HG02885 (cell line): ENCODE data around the gene AK5.
"Not testable (repeated sequence)": the region's sequence is repeated elsewhere in the genome, so short reads cannot be mapped to it uniquely, and the experiment has no call there.

Experiments
- ATAC-seq: cut with Tn5 transposase; IDR thresholded peaks from one replicate; pipeline ENCODE4 v1.9.1; 2021; ENCODE audit warnings: mild to moderate bottlenecking; ENCODE audit not compliant: unreplicated experiment, poor library complexity

The AK5 gene

DNA sequence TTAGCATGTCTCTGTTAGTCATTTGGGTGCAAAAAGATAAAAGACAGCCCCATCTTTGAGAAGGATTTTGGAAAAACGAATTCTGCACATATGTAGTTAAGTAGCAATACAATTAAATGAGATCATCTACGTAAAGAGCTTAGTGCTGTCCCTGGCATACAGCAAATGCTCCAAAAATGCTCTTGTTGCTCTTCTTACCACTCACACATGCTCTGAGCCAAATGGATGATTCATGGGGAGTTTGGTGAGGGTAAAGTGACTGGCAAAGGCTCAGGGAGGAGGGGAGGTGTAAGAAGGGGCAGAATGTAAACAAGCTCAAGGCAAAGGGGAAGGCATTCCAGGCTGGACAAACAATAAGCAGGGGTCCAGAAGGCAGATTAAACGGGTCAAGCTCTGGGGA, 191.9 kb downstream of the AK5 start:
- no peak for ATAC-seq

DNA sequence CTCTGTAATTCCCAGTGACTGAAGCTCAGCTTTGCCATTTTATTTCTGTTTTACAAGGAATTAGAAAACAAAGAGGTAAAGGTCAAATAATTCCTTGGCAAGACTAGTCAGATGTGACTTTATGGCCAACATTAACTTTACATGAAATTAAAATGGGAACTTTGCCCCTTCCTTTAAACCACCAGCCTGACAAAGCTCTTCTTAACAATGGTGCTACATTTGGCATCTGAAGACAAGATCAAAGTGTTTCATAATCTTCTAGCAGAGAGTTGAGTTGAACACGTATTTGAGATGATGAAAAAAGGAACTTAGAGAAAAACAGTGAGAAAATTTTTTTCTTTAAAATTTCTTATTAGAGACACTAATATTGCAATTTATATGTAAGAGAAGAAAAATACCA, 193.8 kb downstream of the AK5 start:
- ATAC-seq = no peak

DNA sequence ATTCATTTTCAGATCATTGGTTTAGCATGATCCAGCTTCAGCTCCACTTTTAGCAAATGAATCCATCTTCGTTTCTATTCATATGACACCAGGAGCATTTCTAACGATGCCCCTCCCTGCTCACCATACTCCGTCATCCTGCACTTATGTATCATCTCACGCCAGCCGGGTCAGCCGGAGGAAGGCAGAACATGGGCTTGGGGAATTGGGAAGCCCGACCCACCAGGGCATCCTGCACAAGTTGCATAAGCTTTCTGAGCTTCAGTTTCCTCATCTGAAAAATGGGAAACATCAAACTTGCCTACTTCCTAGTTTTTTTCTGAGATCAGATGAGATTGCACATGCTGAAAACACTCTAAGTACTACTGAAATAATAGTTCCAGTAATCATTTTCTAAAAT, 194.7 kb downstream of the AK5 start:
- ATAC-seq = no peak

DNA sequence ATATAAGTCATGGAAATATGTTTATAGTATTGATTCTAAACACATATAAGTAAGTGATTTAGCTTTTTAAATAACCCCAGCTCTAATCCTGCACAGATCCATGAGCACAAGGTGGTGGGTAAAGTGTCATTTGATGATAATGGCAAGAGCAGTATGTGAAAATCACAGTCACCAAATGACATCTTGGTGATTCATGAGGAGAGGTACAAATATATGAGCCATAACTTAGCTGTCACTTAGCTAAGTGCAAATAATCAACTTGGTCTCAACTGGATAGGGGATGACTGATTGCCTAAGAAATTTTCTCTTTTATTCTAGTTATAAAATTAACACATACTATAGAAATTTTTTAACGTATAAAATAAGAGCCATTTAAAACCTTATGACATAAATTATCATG, 202.5 kb downstream of the AK5 start:
- no peak for ATAC-seq

DNA sequence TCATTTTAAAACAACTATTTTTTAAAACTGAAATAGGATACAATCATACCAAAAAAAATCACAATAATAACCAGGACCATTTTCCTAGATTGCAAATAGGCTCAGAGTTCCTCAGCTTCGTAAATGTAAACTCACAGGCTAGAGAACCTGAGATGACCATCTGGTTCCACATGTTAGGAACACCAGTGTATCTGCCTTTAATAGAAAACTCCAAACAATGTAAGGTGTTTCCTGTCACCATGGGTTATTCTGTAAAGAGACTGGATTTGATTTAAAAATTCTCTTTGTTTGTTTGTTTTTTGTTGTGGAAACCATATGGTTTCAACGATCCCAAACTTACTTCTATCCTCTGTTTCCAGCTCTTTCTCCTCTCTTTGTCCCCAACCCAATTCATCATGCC, 203.1 kb downstream of the AK5 start:
- no peak for ATAC-seq

DNA sequence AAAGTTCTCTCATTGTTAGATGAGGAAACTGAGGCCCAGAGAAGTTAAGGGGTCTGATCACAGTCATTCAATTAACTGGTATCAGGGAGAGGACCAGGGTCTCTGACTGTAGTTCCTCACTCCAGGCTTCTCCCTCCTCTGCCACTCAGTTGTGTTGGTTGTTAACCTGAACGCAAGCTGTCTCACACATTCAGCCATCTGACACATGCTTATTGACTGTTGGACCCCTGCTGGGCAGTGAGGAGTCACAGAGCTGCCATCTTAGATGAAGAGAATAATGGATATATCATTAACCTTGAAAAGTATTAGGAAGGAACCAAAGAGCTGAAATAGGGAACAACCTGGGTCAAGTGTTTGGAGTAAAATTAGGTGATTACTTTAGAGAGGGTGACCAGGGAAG, 205.8 kb downstream of the AK5 start:
- ATAC-seq = no peak

DNA sequence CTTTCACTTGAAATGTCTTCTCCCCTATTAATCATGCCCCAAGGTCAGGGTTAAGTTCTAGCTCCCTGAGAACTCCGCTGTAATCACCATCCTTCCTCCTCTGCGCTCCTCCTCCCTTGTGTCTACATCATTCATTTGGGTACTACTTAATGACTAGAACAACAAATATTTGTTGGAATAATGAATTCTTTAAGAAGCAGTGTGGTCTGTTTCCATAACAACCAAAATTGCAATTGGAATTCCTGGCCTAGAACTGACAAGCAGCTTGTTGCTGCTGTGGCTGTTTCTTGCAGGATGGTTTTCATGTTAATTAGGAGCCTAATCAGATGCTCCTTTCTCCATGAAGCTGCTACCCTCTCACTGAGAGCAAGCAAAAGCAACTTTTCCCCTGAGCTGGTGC, 208.1 kb downstream of the AK5 start:
- no peak for ATAC-seq

DNA sequence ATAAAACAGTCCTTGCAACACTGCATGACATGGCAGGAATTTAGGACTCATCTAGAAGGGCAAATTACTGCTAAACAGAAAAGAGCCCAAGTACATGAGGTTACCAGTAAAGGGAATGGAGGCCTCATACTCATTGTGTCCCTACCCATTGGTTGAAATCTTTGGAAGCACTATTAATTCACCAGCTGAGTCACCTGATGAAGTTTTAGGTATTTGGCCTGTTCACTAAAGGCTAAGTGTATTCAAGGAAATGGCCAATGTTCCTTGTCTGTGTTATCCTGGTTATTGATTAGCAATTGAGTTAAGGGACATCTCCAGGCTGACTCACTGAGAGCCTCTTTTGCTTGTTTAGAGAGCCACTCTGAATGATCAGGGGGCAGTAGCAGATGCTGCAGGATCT, 212.2 kb downstream of the AK5 start:
- ATAC-seq = no peak

DNA sequence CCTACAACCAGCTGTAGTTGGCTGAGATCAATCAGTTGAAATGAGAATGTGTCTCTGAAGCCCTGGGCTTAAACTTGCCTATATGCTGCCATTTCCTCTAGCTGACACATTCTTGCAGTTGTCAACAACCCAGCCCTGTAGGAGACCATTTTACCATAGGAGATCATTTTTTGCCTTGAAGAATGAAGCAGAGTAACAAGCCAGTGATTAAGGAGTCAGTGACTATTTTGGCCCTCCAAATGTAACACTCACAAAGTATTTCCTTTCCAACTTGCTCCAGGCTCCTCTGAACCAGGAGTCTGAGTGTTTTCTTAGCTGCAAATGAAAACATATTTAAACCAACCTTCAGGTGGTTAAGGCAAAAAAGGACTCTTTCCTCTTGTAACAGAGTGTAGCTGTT, 217.1 kb downstream of the AK5 start:
- ATAC-seq = no peak

DNA sequence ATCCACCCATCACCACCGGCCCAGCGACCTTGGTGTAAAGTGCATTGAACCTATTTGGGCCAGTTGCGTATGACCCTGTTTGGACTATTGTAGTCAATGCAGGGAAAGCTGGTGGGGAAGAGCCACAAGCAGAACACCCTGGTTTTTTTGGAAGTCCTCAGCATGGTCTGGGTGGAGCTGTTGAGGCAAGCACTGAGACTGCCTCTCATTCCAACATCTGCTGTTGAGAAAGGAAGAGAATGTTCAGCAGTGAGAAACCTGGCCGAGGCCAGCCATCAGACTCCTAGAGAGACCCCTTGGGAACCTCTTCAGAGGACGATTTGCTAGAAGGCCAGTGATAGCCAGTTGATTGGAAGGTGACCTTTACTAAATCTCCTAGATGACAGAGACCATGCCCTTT, 217.6 kb downstream of the AK5 start:
- no peak for ATAC-seq

DNA sequence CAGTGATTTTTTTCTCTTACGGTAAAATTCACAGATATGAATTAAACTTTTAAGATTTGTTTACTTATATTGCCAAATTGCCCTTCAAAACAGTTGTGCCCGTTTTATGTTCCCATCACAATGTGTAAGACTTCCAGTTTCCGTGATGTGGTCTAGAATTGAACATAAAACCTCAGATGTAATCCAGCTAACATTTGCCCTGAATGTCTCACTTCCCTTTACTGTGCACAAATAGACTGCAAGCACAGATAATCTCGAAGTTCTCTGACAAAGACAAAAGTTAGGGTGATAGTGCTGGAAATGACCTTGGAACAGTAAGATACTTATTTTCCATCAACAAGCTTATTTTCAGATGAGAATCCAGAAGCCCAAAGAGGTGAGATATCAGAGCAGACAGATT, 223.2 kb downstream of the AK5 start:
- ATAC-seq = peak; percentile 79

DNA sequence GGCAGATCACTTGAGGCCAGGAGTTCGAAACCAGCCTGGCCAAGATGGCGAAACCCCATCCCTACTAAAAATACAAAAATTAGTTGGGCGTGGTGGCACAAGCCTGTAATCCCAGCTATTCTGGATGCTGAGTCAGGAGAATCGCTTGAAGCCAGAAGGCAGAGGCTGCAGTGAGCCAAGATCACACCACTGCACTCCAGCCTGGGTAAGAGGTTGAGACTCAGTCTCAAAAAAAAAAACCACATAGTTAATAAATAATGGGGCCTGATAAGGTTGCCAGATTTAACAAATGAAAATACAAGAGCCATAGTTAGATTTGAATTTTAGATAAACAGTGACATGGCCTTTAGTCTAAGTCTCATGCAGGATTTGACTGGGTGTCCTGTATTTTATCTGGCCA, 225.0 kb downstream of the AK5 start:
- ATAC-seq = no peak

DNA sequence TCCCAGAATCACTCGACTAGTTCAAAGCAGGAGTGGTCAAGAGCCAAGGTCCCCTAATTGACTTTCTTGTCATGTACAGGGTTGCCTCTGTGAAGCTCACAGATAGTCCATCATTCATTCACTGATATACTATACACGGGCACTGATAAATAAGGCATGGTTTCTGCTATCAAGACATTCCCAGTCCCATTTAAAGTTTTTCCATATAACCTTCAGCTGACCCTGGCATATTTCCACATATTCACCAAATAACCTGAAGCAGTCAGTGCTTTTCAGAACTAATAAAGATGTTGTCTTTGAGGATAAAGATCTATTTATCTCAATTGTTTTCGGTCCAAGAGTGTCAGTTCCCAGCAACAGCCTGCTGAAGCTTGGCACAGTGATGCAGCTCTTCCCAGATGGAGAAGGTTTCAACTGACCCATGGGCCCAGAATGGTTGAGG, 227.3 kb downstream of the AK5 start:
- no peak for ATAC-seq

DNA sequence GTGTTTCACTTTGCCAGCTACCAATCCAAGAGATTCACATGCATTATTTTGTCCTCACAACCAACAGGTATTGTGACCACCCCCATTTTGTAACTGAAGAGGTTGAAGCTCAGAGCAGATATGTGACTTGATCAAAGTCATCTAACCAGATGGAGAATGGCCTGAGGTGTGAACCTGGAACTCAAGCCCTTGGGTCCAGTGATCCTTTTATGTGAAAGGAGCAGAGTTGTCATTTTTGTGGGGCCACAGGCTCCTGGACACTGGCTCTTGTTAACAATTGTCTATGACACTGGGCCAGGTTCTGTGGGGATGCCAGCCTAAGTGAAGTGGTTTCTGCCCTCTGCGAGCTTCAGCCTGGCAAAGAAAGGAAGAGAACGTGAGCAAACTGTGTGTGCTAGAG, 228.1 kb downstream of the AK5 start:
- no peak for ATAC-seq

DNA sequence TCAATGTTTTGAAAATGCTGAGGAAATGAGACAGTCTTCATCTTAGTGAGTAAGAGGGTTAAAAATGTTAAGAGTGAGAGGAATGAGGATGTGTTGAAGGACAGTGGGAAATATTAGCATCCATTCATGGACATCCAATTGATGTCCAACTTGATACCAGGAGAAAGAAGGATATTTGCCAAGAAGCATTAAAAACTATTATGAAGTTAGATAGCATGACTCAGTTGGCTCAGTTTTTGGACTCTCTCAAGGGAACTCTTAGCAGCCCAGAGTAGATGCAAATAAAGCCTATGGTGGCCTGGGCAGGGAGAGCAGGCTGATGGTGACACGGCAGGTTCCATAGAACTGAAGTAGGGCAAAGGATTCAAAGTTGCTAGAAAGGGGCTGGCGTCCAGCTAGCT, 229.6 kb downstream of the AK5 start:
- no peak for ATAC-seq

DNA sequence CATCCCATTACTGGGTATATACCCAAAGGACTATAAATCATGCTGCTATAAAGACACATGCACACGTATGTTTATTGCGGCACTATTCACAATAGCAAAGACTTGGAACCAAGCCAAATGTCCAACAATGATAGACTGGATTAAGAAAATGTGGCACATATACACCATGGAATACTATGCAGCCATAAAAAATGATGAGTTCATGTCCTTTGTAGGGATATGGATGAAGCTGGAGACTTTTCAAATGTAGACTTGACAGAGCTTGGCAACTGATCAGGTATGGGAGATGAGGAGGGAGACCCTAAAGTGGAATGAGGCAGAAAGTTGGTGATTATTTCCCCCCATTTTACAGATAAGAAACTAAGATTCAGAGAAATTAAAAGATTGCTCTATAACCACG, 230.8 kb downstream of the AK5 start:
- not testable (repeated sequence) for ATAC-seq

DNA sequence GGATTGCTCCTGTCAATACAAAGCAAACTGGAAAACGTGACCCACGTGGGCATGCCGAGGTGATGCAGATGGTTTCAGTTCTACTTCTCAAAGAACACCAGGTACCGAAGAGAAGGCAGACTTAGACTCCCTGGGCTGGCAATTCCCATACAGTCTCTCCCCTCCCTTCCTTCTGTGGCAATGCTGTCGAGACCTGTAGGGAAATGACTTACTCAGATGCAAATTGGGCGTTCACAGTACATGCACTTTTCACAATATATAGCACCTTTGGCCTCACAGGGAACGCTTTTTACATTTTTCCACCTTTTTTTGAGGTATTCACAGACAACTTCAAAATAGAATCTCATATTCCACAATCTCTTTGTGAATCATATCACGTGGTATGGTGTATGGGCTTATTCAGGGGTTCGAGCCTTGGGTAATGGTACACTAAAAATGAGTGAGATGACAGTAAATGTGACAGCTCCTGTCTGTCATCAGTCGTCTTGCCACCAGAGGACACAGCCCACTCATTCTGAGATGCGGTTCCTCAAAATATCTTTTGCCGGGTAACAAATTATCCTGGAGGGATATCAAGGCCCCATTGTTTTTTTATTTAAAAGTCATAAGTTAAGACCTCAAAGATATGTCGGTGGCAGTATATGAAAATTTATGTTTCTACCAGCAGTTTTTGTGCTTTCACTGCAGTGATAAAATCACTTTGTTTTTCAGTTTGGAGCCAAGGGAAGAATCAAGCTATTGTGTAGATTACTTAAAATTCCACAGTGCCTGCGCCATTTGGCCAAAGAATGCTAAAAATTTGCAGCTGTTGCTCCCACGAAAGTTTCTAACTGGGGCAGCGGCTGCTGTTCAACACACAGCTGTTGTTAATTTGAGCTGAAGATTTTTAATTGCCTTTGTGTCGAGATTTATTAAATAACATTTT, 232.3 kb downstream of the AK5 start:
- no peak for ATAC-seq

DNA sequence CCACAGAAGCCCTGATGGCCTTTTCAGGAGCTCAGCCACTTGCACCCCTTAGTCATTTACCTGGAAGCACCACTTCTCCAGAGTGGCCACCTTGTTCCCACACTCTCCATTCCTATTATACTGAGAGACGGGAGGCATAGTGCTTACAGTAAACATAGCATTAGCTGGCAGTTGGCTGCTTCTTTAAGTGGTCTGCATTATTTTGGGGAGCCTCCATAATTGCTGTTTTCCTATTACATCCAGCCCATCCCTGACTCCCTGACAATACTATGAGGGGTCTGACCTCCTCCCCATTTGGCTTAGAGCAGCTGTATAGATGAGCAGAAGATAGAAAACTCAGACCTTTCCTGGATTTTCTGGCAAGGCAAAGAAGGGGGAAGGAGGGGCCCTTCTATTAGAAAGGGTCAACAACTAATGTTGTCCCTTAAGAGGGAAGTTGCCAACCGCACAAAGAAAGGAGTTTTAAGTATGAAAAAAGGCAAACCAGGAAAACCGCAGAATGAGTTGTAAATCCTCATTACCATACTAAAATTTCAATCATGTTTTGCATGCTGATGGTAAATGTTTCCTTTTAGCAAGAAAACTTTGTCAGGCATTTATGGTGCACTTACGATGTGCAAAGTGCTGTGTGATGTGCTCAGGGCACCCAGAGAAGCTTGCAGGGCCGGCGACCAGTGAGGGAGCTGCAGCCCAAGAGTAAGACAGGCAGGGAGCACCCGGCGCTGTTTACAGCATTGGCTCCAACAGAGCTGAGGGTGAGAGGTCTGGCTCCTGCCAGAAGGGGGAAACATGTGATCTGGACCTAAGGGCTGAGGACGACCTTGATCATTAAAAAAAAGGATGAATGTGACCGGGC, 233.3 kb downstream of the AK5 start:
- ATAC-seq = peak; percentile 67

DNA sequence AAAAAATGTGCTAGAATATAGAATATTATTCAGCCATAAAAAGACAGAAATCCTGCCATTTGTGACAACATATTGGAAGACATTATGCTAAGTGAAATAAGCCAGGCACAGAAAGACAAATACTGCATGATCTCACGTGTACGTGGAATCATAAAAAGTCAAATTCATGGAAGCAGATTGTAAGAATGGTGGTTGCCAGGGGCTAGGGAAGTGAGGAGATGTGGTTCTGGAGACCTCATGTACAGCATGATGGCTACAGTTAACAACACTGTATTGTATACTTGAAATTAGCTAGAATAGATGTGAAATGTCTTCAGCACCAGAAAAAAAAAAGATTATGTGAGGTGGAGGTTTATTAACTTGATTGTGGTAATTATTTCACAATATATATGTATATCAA, 234.3 kb downstream of the AK5 start:
- no peak for ATAC-seq

DNA sequence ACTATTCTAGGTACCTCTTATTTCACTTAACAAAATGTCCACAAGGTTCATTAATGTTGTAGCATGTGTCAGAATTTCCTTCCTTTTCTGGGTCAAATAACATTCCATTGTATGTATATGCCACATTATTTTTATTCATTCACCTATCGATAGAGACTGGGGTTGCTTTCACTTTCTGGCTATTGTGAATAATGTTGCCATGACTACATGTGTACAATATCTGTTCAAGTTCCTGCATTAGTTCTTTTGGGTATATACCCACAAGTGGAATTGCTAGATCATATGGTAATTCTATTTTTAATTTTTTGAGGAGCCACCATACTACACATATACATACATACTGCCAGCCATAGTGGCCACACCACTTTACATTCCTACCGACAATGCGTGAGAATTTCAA, 242.2 kb downstream of the AK5 start:
- no peak for ATAC-seq

DNA sequence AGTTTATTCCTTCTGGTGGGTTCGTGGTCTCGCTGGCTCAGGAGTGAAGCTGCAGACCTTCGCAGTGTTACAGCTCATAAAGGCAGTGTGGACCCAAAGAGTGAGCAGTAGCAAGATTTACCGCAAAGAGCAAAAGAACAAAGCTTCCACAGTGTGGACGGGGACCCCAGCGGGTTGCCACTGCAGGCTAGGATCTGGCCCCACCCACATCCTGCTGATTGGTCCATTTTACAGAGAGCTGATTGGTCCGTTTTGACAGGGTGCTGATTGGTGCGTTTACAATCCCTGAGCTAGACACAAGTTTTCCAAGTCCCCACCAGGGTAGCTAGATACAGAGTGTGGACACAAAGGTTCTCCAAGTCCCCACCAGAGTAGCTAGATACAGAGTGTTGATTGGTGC, 249.3 kb downstream of the AK5 start:
- ATAC-seq = not testable (repeated sequence)
